DMS79 (cell line): Measurements from ENCODE around the gene SMCO1.
"Not testable (repeated sequence)": the region's sequence is repeated elsewhere in the genome, so short reads cannot be mapped to it uniquely, and the experiment has no call there.

Experiments
- DNase-seq: peaks from one replicate; lab custom pipeline; 2025; lab: John Stamatoyannopoulos, UW

SMCO1 gene

GRCh38 chr3:196521291-196521690, 6.1 kb upstream of the SMCO1 start:
- DNase-seq, result not testable (repeated sequence)

- no peak for DNase-seq
These were observed 4.6 kb upstream of the SMCO1 start for GRCh38 chr3:196519718-196520082.

- no peak for DNase-seq
These were observed 4.0 kb upstream of the SMCO1 start for GRCh38 chr3:196518966-196519717.

- DNase-seq, result peak; percentile 19
These were observed 2.8 kb upstream of the SMCO1 start for GRCh38 chr3:196517919-196518318.

- no peak for DNase-seq
These were observed 2.1 kb upstream of the SMCO1 start for GRCh38 chr3:196517162-196517800.

GRCh38 chr3:196514350-196514716, 813 bp downstream of the SMCO1 start:
- no peak for DNase-seq

GRCh38 chr3:196513697-196514349, 1.3 kb downstream of the SMCO1 start:
- no peak for DNase-seq

GRCh38 chr3:196511646-196512425, 3.3 kb downstream of the SMCO1 start:
- DNase-seq, result not testable (repeated sequence)

- DNase-seq, result not testable (repeated sequence)
These were observed 4.0 kb downstream of the SMCO1 start for GRCh38 chr3:196511108-196511507.

GRCh38 chr3:196506687-196507086, 8.5 kb downstream of the SMCO1 start:
- no peak for DNase-seq

- no peak for DNase-seq
These were observed 10.6 kb downstream of the SMCO1 start for GRCh38 chr3:196504556-196504955.

- DNase-seq, result not testable (repeated sequence)
These were observed 11.1 kb downstream of the SMCO1 start for GRCh38 chr3:196504077-196504398.

- peak; percentile 96 for DNase-seq
These were observed 11.7 kb downstream of the SMCO1 start, which contains the start of gene RNF168 for GRCh38 chr3:196503196-196504076. Gene RNF168, minus strand, starts transcription at chr3:196503768. Its CDS starts 595 bp downstream, at chr3:196503173.

GRCh38 chr3:196502775-196503195, 12.4 kb downstream of the SMCO1 start:
- peak; percentile 64 for DNase-seq

- DNase-seq, result no peak
These were observed 13.7 kb downstream of the SMCO1 start for GRCh38 chr3:196501316-196502044.

GRCh38 chr3:196499807-196500524, 15.2 kb downstream of the SMCO1 start:
- no peak for DNase-seq

- DNase-seq, result no peak
These were observed 16.1 kb downstream of the SMCO1 start for GRCh38 chr3:196499061-196499460.

- DNase-seq, result no peak
These were observed 16.8 kb downstream of the SMCO1 start for GRCh38 chr3:196498297-196498696.

- no peak for DNase-seq
These were observed 19.0 kb downstream of the SMCO1 start for GRCh38 chr3:196496183-196496582.

- DNase-seq, result no peak
These were observed 21.9 kb downstream of the SMCO1 start for GRCh38 chr3:196493292-196493691.
